KBM-7 (cell line): Measurements from ENCODE around the gene MIER3.
"Not testable (repeated sequence)": the region's sequence is repeated elsewhere in the genome, so short reads cannot be mapped to it uniquely, and the experiment has no call there.

Experiments used
- DNase-seq: peaks from one replicate; pipeline ENCODE4 v3.0.0-alpha.2; 2015
- in situ Hi-C: fragments of 300-500 bp; cut with MboI; formaldehyde crosslinking; loops from 2 replicates; pipeline ENCODE4 v1.14.3; 2020; ENCODE audit warnings: low sequenced_read_pairs, low pct_unique_long_range_greater_than_20kb, mixed read lengths

Gene MIER3, protein sequence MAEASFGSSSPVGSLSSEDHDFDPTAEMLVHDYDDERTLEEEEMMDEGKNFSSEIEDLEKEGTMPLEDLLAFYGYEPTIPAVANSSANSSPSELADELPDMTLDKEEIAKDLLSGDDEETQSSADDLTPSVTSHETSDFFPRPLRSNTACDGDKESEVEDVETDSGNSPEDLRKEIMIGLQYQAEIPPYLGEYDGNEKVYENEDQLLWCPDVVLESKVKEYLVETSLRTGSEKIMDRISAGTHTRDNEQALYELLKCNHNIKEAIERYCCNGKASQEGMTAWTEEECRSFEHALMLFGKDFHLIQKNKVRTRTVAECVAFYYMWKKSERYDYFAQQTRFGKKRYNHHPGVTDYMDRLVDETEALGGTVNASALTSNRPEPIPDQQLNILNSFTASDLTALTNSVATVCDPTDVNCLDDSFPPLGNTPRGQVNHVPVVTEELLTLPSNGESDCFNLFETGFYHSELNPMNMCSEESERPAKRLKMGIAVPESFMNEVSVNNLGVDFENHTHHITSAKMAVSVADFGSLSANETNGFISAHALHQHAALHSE

GRCh38 chr5:56951946-56952691, at the start of gene MIER3:
Gene MIER3 (minus strand): TSS chr5:56952123. CDS start chr5:56952102, 21 bp downstream.
- in situ Hi-C loops: no loop called here
- DNase-seq: peak; percentile 62

- in situ Hi-C loops: no loop called here
- DNase-seq: no peak
Measured at GRCh38 chr5:56995596-56995995, 43.7 kb upstream of the MIER3 start.

- no peak for DNase-seq
- in situ Hi-C loops: no loop called here
Measured at GRCh38 chr5:56993241-56993640, 41.3 kb upstream of the MIER3 start.

- DNase-seq: no peak
- in situ Hi-C loops: no loop called here
Measured at GRCh38 chr5:56989676-56990075, 37.8 kb upstream of the MIER3 start.

- in situ Hi-C loops: no loop called here
- DNase-seq: no peak
Measured at GRCh38 chr5:56988490-56988889, 36.6 kb upstream of the MIER3 start.

DNA sequence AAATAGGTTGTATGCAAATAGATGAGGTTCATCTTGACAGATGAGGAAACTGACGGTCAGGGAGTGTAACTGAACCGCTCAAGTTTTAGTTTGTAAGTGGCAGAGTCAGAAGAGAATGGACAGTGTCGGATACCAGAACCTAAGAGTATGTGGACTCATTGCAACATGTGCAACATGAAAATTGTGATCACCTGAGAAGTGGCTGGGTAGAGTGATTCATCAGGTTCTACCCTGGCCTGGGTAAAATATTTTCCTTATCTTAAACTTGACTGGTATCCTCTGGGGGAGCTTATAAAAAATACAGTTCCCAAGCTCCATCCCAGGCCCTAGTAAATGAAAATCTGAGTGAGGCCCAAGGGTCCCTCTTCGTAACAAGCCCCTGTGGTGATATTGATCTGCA, 35.2 kb upstream of the MIER3 start:
- no peak for DNase-seq
- in situ Hi-C loops: no loop called here

- DNase-seq: no peak
Measured at GRCh38 chr5:56986626-56986947, 34.7 kb upstream of the MIER3 start.

GRCh38 chr5:56985936-56986625, 34.2 kb upstream of the MIER3 start:
- peak; percentile 43 for DNase-seq
- in situ Hi-C loops: no loop called here

More at GRCh38 chr5:56986626-56986947, 34.7 kb upstream of the MIER3 start:
- in situ Hi-C loops: no loop called here

DNA sequence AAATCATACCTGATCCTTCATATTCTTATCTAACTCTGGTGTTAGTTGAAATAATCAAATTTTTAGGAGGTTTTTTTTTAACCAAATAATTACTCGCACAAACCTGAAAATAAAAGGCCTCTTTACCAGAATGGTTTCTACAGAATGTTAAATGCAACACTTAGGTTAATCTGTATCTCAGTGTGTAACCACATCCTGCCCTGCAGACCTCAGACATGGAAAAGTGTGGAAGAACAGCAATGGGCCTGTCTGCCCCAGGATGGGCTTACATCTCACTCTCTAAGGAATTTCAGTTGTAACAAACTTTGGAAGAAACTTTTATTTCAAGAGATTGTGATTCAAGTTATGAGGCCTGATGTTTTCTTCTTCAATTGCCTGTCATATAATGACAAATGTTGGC, 32.5 kb upstream of the MIER3 start:
- peak; percentile 15 for DNase-seq
- in situ Hi-C loops: no loop called here

- DNase-seq: peak; percentile 11
- in situ Hi-C loops: no loop called here
Measured at GRCh38 chr5:56983593-56984361, 31.9 kb upstream of the MIER3 start.

DNA sequence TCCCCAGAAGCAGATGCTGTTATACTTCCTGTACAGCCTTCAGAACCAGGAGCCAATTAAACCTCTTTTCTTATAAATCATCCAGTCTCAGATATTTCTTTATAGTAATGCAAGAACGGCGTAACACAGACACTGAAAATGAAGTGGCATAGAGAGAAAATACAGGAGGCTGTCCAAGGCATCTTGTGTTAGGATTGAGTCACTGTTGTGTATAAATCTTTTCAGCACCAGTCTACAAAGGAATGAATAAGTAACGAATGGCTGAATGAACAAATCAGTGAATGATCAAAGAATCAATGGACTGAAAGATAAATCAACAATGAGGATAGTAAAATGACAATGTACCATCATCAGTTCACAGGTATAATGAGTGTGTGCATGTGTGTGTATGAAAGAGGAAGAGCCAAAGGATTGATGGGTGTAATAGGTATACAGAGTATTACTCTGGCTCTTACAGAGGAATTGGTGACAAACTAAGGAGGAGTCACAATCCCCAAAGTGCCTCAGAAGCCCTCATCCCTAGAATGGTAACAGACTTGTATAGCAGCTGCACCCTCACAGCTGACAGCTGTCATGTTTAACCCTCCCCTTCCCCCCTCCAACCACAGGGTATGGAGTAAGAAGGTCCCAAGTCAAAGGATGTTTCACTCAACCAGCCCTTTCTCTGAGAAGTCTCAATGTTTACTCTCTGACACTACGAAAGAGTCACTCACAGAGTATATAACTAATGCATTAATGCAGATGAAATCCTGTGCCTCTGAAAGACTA, 29.8 kb upstream of the MIER3 start:
- no peak for DNase-seq
- in situ Hi-C loops: no loop called here

GRCh38 chr5:56979968-56980367, 28.0 kb upstream of the MIER3 start:
- in situ Hi-C loops: no loop called here

DNA sequence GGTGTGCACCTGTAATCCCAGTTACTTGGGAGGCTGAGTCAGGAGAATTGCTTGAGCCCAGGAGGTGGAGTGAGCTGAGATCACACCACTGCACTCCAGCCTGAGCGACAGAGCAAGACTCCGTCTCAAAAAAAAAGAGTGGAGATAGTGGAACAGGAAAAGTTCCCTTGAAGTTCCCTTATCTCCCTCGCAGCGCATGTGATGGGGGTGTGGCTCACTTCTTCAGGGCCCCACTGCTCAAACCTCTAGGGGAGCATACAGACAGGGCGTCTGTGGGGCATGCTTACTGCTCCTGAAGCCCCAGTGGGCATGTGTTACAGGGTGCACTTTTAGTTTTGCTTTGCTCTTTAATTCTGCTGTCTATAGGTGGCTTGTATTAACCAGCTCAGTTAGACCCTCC, 27.6 kb upstream of the MIER3 start:
- in situ Hi-C loops, DNase-seq: not testable (repeated sequence)

More at GRCh38 chr5:56979968-56980367, 28.0 kb upstream of the MIER3 start:
- no peak for DNase-seq

DNA sequence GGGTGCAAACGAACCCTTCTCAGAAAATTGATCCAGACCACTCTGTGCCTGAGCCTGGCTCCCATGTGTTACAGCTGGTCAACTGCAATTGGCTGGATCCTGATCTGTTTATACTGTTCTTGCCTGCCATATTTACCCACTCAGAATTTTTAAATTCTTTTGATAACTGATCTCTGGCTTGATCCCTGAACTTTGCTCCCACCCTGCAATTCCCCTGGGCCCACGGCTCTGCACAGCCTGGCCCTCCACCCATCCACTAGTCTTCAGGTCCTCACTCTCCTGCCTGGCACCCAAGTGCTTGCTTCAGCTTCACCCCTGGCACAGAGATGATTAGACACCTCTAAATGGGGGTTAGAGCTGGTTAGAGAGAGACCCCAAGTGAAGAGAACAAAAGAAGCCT, 25.9 kb upstream of the MIER3 start:
- in situ Hi-C loops: no loop called here
- no peak for DNase-seq

DNA sequence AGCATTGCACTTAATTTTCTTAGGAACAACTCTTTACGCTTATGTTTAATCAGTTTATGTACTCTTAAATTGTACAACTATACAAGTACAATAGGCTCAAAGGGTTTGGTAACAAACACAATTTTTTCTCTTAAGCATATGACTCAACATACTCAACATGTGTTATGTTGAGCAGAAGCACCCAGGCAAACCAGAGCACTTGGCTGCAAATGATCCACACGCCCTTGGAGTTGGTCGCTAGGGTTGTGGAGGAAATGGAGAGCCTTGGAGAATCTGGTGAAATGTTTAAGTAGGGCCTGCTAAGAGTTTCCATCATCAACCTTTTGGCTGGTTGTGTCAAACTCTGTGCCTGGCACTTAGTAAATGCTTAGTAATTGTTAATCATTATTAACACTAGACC, 25.1 kb upstream of the MIER3 start:
- in situ Hi-C loops: no loop called here
- no peak for DNase-seq

DNA sequence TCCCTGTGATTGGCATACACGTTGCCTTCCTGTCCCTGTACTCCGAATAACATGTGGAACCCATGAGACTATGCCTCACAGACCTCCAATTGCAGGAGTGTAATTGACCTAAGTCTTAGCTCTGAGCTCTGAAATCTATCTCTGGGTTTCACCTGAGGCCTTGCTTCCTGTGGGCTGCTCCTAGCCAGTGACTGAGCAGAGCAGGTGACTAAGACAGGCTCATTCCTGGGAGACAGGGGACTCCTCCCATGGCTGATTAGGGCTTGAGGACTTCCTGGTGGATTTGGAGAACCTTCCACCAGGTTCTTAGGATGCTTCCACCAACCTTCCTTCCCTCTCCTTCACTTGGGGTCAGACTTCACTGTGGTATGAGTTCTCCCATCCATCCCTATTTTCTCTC, 22.3 kb upstream of the MIER3 start:
- in situ Hi-C loops: no loop called here
- no peak for DNase-seq

- in situ Hi-C loops: no loop called here
- DNase-seq: no peak
Measured at GRCh38 chr5:56973473-56973872, 21.6 kb upstream of the MIER3 start.

- DNase-seq: no peak
- in situ Hi-C loops: no loop called here
Measured at GRCh38 chr5:56971275-56971674, 19.4 kb upstream of the MIER3 start.
